Prostate gland (tissue), 2 donors: Measurements from ENCODE around the gene KLHL26.

Experiments
- CTCF ChIP-seq, 4 experiments: fragments of 200-600 bp in 2 of 4; fragments of 450-650 bp in 2 of 4; sonication (generic) in 2 of 4; IDR thresholded peaks; 1 replicate in 3 of 4; 2 replicates in 1 of 4; pipeline ENCODE4 v1.5.1; 2016 to 2019; ENCODE audit warnings: antibody characterized with exemption in 4 of 4, mild to moderate bottlenecking in 2 of 4, moderate library complexity in 2 of 4
- POLR2A ChIP-seq: fragments of 450-650 bp; IDR thresholded peaks from one replicate; pipeline ENCODE4 v1.6.1; 2016; ENCODE audit warnings: antibody characterized with exemption, mild to moderate bottlenecking

GRCh38 chr19:18697680-18698079 lies 60.9 kb downstream of the KLHL26 start:
- TF ChIP-seq CTCF (IDR thresholded peaks at IDR 0.05): no peak
- TF ChIP-seq POLR2A: no peak
